GM10847 (cell line): ENCODE measurements around the gene AGAP1.

ENCODE experiments used
- POLR2A ChIP-seq: IDR thresholded peaks from 2 replicates; pipeline ENCODE4 v1.6.1; 2011; ENCODE audit not compliant: insufficient read length; ENCODE audit errors: extremely low read depth

Gene AGAP1

GRCh38 chr2:235556086-235556485 lies 62.2 kb downstream of the AGAP1 start:
- no peak for TF ChIP-seq POLR2A

- no peak for TF ChIP-seq POLR2A
These were observed 63.1 kb downstream of the AGAP1 start for GRCh38 chr2:235556901-235557300.

GRCh38 chr2:235557903-235558302 lies 64.1 kb downstream of the AGAP1 start:
- no peak for TF ChIP-seq POLR2A

GRCh38 chr2:235558572-235558971 lies 64.7 kb downstream of the AGAP1 start:
- no peak for TF ChIP-seq POLR2A

- no peak for TF ChIP-seq POLR2A
These were observed 66.5 kb downstream of the AGAP1 start for GRCh38 chr2:235560345-235560744.

GRCh38 chr2:235561450-235561849 lies 67.6 kb downstream of the AGAP1 start:
- TF ChIP-seq POLR2A: no peak

- TF ChIP-seq POLR2A: no peak
These were observed 68.4 kb downstream of the AGAP1 start for GRCh38 chr2:235562065-235562747.

GRCh38 chr2:235563056-235563910 lies 69.4 kb downstream of the AGAP1 start:
- TF ChIP-seq POLR2A: no peak

- no peak for TF ChIP-seq POLR2A
These were observed 70.2 kb downstream of the AGAP1 start for GRCh38 chr2:235564066-235564465.

- no peak for TF ChIP-seq POLR2A
These were observed 71.2 kb downstream of the AGAP1 start for GRCh38 chr2:235564884-235565530.

GRCh38 chr2:235566415-235566814 lies 72.6 kb downstream of the AGAP1 start:
- no peak for TF ChIP-seq POLR2A

- no peak for TF ChIP-seq POLR2A
These were observed 73.2 kb downstream of the AGAP1 start for GRCh38 chr2:235566931-235567495.

GRCh38 chr2:235567842-235568241 lies 74.0 kb downstream of the AGAP1 start:
- TF ChIP-seq POLR2A: no peak

GRCh38 chr2:235568431-235568830 lies 74.6 kb downstream of the AGAP1 start:
- no peak for TF ChIP-seq POLR2A

GRCh38 chr2:235569837-235570236 lies 76.0 kb downstream of the AGAP1 start:
- no peak for TF ChIP-seq POLR2A

GRCh38 chr2:235570256-235570655 lies 76.4 kb downstream of the AGAP1 start:
- TF ChIP-seq POLR2A: no peak
